Psoas muscle (tissue), 8 donors: ENCODE data around the gene GDPD3. TPM values are rescaled to one million over a fixed set of nuclear protein-coding genes. Genes with fewer than 3 reads are reported as not detected.

Experiments
- ATAC-seq, 4 donors: fragments of 200-7000 bp; cut with Tn5 transposase; one replicate each; pipeline ENCODE4 v1.9.1; 2020; ENCODE audit warnings: moderate library complexity in 3 of 4, mild to moderate bottlenecking in 2 of 4
- DNase-seq, 2 donors: peaks; one replicate each; pipeline ENCODE4 v3.0.0-alpha.2; 2020
- H3K27ac ChIP-seq: fragments of 200-600 bp; one replicate; pipeline ENCODE4 v1.8.0; 2022
- H3K27me3 ChIP-seq, 3 donors: fragments of 200-600 bp in 1 of 3; one replicate each; pipeline versions ENCODE4 v1.6.1 to v1.8.0; 2013 to 2022; ENCODE audit warnings: low read length in 2 of 3, mild to moderate bottlenecking in 2 of 3, moderate library complexity in 1 of 3; ENCODE audit not compliant: insufficient read depth in 3 of 3
- H3K36me3 ChIP-seq, 2 donors: fragments of 200-600 bp in 1 of 2; one replicate each; pipeline versions ENCODE4 v1.6.1 to v1.8.0; 2013 to 2022; ENCODE audit warnings: low read depth in 1 of 2, mild to moderate bottlenecking in 1 of 2, moderate library complexity in 1 of 2; ENCODE audit not compliant: insufficient read depth in 1 of 2
- H3K4me1 ChIP-seq: fragments of 200-600 bp; one replicate; pipeline ENCODE4 v1.8.0; 2022
- H3K4me3 ChIP-seq: fragments of 200-600 bp; one replicate; pipeline ENCODE4 v1.8.0; 2022; ENCODE audit warnings: mild to moderate bottlenecking
- H3K9me3 ChIP-seq: fragments of 200-600 bp; one replicate; pipeline ENCODE4 v1.8.0; 2022
- WGBS, 3 donors: extraction: QIAGEN DNeasy Blood & Tissue Kit; methylation state at CpG; one replicate each; pipeline versions ENCODE4 v1.1.6 to v1.1.7; 2013; 5-methylcytosine and 5-hydroxymethylcytosine counted together
- intact Hi-C, 2 donors: fragments of 100-400 bp; cut with DNase I; formaldehyde crosslinking; loops; one replicate each; pipeline versions ENCODE4 v1.11.0 to v1.14.2; 2022
- polyA plus RNA-seq, 3 donors: library from polyadenylated mRNA; stranded (reverse); fragments of 200-250 nt; gene quantifications; one replicate each; pipeline ENCODE4 v1.2.3, GENCODE V29; 2013
- total RNA-seq, 4 donors: library from RNA; stranded (reverse); fragmentation: NEBNext Ultra II Directional in 2 of 4; extraction: Animal tissue kit (Norgen Biotek cat#: 25700) in 2 of 4; gene quantifications; one replicate each; pipeline versions ENCODE4 v1.2.1 to v1.2.4, GENCODE V29; 2021 to 2023
- TF ChIP-seq, protein P1 (sequence below): fragments of 200-600 bp; IDR thresholded peaks from one replicate; pipeline ENCODE4 v1.8.0; 2022; ENCODE audit warnings: antibody characterized with exemption
- donor health status: healthy with polysubstance abuse.
- donor health status: DM: no; HTN: no; CAD: no; lungs with moderate emphysema.
- donor health status: Bipolar disorder and iron deficiency.
- donor health status: healthy.
- donor health status: DM: yes; HTN: yes; CAD: no.
- donor health status: DM: no; HTN: no; CAD: no.
- donor health status: DM: no; HTN: no; CAD: no.
- donor health status: DM: yes; HTN: yes; CAD: no.

The GDPD3 gene
- total and polyA plus RNA-seq, 7 donors, result 0.48 to 3.1 (median 0.89) TPM

DNA sequence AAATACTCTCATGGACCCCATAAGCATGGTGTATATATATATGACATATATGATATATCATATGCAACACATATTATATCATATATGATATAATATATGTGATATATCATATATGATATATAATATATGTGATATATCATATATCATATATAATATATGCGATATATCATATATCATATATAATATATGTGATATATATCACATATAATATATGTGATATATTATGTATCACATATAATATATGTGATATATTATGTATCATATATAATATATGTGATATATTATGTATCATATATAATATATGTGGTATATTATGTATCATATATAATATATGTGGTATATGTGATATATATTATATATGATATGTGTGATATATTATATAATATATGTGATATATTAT, 31.6 kb upstream of the GDPD3 start:
- TF ChIP-seq, protein P1, sequence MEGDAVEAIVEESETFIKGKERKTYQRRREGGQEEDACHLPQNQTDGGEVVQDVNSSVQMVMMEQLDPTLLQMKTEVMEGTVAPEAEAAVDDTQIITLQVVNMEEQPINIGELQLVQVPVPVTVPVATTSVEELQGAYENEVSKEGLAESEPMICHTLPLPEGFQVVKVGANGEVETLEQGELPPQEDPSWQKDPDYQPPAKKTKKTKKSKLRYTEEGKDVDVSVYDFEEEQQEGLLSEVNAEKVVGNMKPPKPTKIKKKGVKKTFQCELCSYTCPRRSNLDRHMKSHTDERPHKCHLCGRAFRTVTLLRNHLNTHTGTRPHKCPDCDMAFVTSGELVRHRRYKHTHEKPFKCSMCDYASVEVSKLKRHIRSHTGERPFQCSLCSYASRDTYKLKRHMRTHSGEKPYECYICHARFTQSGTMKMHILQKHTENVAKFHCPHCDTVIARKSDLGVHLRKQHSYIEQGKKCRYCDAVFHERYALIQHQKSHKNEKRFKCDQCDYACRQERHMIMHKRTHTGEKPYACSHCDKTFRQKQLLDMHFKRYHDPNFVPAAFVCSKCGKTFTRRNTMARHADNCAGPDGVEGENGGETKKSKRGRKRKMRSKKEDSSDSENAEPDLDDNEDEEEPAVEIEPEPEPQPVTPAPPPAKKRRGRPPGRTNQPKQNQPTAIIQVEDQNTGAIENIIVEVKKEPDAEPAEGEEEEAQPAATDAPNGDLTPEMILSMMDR, result no peak
- Histone ChIP-seq H3K4me3 (no peak overlapping the region), H3K36me3 (no peaks in the 10 kb centered on the region), H3K9me3 (peaks cover 4% of the 10 kb centered on the region), H3K27me3 (no peaks in the 10 kb centered on the region), H3K27ac (no peak overlapping the region), H3K4me1 (no peaks in the 10 kb centered on the region)
- intact Hi-C loops, result no loop called here
- DNase-seq (no peak), ATAC-seq (no peak)
- 41 to 97% (median 55%) methylated on average over 1 of the region's 1 CpG for WGBS, 3 donors

DNA sequence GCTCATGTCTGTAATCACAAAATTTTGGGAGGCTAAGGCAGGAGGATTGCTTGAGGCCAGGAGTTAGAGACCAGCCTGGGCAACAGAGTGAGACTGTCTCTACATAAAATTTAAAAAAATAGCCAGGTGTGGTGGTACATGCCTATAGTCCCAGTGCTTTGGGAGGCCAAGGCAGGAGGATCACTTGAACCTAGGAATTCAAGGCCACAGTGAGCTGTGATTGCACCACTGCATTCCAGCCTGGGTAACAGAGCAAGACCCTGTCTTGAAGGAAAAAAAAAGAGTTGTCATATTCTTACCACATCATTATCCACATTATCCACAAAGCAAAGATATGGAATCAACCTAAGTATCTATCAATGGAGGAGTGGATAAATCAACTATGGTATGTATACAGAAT, 30.7 kb upstream of the GDPD3 start:
- Histone ChIP-seq H3K4me1 (no peaks in the 10 kb centered on the region), H3K27ac (no peak overlapping the region), H3K4me3 (no peak overlapping the region), H3K36me3 (no peaks in the 10 kb centered on the region), H3K27me3 (no peaks in the 10 kb centered on the region), H3K9me3 (no peaks in the 10 kb centered on the region)
- TF ChIP-seq, protein P1, result no peak
- no peak for ATAC-seq
- intact Hi-C loops, result no loop called here
- no peak for DNase-seq

DNA sequence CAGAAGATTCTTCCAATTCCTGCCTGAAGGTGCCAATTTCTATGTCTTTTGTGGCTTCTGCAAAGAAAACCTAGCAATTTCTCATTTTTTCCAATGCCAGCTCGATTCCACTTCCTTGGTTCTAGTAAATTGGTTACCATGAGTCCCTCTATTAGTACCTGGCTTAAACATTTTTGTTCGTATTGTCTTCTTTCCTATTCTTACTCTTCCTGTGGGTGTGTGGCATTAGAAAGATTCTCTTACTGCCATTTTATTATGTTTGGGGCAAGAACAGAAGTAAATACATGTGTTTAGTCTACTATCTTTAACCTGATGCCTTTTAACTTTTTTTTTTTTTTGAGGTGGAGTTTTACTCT, 30.0 kb upstream of the GDPD3 start:
- WGBS, 3 donors, result 56 to 65% (median 60%) methylated on average over 2 of the region's 2 CpGs
- H3K4me3 ChIP-seq, result no peak overlapping the region
- DNase-seq (no peak), ATAC-seq (no peak)
- no peaks in the 10 kb centered on the region for H3K36me3 ChIP-seq
- no peak overlapping the region for H3K27ac ChIP-seq
- intact Hi-C loops, result no loop called here
- no peaks in the 10 kb centered on the region for H3K27me3 ChIP-seq
- no peaks in the 10 kb centered on the region for H3K4me1 ChIP-seq
- H3K9me3 ChIP-seq, result no peaks in the 10 kb centered on the region
- TF ChIP-seq, protein P1, result no peak

DNA sequence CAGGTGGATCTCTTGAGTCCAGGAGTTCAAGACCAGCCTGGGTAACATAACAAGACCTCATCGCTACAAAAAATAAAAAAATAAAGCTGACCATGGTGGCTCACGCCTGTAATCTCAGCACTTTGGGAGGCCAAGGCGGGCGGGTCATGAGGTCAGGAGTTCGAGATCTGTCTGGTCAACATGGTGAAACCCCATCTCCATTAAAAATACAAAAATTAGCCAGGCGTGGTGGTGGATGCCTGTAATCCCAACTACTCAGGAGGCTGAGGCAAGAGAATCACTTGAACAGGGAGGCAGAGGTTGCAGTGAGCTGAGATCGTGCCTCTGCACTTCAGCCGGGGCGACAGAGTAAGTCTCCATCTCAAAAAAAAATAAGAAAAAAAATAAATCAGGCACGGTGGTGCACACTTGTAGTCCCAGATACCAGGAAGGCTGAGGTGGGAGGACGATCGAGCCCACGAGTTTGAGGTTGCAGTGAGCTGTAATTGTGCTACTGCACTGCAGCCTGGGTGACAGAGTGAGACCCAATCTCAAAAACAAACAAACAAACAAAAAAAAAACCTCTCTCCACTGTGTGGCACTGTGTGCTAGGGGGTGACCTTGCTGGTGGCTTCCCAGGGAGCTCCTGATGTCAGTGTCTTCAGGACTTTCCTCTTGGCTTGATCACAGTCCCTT, 29.5 kb upstream of the GDPD3 start:
- DNase-seq, result no peak
- TF ChIP-seq, protein P1, result no peak
- Histone ChIP-seq H3K27ac (no peak overlapping the region), H3K4me3 (no peak overlapping the region), H3K36me3 (no peaks in the 10 kb centered on the region), H3K27me3 (no peaks in the 10 kb centered on the region), H3K9me3 (no peaks in the 10 kb centered on the region), H3K4me1 (no peaks in the 10 kb centered on the region)
- intact Hi-C loops, result no loop called here
- ATAC-seq, result no peak
- WGBS, 3 donors, result 75 to 79% (median 76%) methylated on average over 13 of the region's 13 CpGs

DNA sequence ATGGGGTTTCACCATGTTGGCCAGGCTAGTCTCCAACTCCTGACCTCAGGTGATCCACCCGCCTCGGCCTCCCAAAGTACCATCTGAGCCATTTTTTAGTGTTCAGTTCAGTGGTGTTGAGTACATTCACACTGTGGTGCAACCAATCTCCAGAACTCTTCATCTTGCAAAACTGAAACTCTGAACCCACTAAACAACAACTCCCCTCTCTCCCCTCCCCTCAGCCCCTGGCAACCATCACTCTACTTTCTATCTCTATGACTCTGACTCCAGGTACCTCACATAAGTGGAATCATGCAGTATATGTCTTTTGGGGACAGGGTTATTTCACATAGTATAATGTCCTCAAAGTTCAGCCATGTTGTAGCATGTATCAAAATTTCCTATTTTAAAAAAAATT, 28.4 kb upstream of the GDPD3 start:
- no peak for ATAC-seq
- H3K27me3 ChIP-seq, result no peaks in the 10 kb centered on the region
- 71 to 100% (median 84%) methylated on average over 2 of the region's 2 CpGs for WGBS, 3 donors
- no peaks in the 10 kb centered on the region for H3K9me3 ChIP-seq
- no peaks in the 10 kb centered on the region for H3K4me1 ChIP-seq
- H3K36me3 ChIP-seq, result no peaks in the 10 kb centered on the region
- TF ChIP-seq, protein P1, result no peak
- DNase-seq, result no peak
- intact Hi-C loops, result no loop called here
- no peak overlapping the region for H3K27ac ChIP-seq
- H3K4me3 ChIP-seq, result no peak overlapping the region
